MV-4-11 (cell line): ENCODE measurements around the gene COL4A1.
A peak's percentile ranks its signal among the peaks of the same experiment; 100 is the strongest.

Experiments
- DNase-seq: peaks from one replicate; lab custom pipeline; 2025; lab: John Stamatoyannopoulos, UW

COL4A1 gene

DNA sequence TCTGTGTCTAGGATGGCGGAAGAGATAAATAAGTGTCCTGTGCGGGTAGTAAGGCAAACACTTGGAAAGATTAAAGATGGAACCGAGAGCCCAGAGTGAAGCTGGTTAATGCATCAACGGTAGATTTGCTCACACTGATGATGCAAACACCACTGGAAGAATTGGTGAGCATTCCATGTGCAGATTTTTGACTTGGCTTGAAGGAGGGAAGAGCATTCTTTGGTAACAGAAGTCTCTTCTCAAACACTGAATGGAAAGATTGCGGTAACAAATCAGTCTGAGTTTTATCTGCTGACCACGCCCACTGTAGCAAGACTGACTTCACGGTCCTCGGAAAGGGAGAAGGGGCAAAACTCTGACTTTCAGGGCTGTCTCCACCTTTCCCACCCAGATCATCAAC is 112.5 kb downstream of the COL4A1 start:
- DNase-seq = no peak

DNA sequence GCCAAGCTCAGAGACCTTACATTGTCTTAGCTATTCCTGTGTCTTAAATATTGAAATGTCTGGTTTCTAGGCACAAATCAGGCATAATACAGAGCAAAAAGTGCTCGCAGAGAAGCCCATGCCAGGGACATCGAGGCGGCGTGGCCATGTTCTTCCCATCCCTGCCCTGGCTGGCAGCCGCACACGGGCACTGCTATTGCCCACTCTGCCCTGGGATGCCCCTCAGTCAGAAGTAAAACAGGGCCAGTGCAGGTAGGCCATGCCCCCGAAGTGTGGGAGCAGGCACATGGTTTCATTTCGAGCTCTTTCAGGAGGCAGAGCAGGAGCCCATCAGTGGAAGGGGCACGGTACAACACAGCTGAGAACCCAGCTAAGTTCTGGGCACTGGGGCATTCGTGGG is 113.5 kb downstream of the COL4A1 start:
- no peak for DNase-seq

DNA sequence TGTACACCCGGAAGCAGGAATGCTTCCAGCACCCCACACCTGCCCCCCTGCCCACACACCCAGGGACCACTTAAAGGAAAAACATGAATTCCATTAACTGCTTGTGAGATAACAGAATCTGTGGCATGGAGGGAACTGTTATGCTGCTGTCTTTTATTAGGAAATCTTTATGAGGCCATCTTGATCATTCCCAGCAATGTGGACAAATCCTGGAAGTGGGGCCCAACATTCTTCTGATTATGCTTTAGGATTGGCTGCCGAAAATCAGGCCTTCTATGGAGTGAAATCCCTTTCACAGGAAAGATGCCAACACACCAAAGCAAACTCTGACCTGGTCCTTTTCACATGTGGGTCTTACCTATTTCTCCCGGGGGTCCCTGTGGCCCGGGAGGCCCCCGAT is 114.5 kb downstream of the COL4A1 start:
- no peak for DNase-seq

DNA sequence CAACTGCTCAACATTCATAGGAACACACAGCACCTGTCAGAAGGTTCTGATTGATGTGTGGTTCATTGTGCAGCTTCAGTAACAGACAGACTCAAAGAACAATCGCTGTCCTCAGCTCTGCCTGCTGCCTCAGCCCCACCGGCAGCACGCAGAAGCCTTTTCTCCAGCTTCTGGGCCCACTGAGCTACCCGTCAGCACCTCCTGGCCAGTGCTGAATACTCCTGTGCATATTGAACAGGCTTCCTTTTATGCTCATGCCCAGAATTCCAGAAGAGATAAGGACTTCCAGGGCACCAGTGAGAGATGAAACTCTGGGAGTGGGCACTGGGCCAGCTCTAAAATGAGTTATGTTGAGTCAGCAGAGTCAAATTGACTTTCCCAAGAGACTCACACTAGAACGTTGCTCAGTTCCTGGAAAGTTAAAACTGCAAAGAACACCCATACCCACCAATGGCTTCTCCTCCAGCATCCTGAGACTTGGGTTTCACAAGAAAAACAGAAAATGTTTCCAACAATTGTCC is 119.3 kb downstream of the COL4A1 start:
- DNase-seq = no peak

GRCh38 chr13:110186231-110186855 is 120.6 kb downstream of the COL4A1 start:
- no peak for DNase-seq

GRCh38 chr13:110185696-110186095 is 121.3 kb downstream of the COL4A1 start:
- no peak for DNase-seq

DNA sequence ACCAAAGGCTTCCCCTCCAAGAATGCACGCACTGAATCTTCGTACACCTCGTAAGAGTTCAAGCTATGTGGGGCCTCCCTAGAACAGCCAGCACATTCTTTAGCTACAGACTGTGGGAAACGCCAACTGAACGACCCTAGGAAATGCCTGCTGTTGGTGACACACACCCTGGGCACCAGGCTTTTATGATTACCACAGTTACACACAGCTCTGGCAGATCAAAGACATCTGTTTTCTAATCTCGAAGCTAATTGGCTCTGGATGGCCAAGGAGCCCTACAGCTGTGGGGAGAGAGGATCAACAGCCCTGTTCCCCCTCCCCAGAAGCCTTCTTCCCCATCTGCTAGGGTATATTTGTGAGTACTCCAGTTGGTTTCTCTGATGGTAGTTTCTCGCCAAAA is 123.0 kb downstream of the COL4A1 start:
- no peak for DNase-seq

- DNase-seq = no peak
Measured at GRCh38 chr13:110182461-110182860, 124.5 kb downstream of the COL4A1 start.

DNA sequence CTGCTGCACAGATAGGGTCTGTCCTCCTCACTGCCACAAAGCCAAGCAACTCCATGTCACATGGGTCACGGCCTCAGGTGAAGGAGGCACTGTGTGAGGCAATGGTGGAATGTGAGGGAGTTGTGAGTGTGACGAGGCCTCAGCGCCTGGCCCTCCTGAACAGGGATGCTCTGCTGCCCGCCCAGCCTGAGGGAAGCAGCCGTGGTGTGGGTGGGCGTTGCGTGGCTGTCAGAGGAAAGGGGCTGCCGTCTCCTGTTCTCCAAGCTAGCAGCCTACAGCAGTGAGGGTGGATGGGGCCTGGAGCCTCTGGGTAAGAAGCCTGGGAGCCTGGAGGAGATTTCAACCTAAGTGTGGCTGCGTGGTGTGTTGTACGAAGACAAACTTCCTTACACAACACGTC is 125.0 kb downstream of the COL4A1 start:
- no peak for DNase-seq

DNA sequence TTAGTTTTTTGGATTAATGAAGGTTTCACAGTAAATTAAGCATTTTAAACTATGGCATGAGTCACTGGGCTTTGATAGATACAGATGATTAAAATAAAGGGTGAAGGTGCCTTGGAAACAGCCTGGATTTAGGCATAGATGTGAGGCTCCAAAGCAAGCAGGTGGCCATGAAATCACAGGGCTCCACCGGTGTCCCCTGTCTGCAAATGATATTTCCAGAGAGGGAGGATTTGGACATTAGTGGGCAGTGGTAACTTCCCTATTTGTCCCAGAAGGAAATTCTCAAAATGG is 127.2 kb downstream of the COL4A1 start:
- DNase-seq = no peak

DNA sequence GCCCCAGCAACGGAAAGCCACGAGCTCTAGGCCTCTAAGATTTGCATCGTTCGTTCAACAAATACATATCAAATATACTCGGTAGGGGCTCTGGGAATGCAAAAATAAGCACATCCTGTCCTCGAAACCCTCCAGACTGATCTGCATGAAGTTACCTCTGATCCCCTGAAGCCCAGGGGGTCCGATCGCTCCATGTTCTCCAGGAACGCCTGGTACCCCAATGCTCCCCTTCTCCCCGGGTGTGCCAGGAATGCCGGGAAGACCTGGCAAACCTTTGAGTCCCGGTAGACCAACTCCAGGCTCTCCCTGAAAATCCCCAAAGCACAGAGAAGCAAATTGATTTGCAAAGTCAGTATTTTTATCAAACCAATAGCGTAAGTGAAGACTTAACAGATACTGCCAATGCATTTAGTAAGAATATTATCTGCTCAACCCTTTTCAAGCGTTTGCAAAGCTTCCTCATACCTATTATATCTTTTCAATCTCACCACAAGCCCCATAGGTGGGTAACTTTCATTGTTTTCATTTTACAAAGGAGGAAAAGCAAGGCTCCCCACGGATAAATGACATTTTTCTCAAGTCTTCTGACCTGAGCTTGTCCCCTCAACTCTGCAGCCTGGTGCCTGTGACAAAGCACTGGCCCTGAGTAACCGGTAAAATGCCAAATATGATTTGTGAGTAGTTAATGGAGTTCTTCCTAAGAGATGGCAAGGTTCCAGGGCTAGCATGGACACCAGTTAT is 127.7 kb downstream of the COL4A1 start:
- no peak for DNase-seq

- no peak for DNase-seq
Measured at GRCh38 chr13:110177790-110178189, 129.2 kb downstream of the COL4A1 start.

- DNase-seq = no peak
Measured at GRCh38 chr13:110176431-110176830, 130.5 kb downstream of the COL4A1 start.

DNA sequence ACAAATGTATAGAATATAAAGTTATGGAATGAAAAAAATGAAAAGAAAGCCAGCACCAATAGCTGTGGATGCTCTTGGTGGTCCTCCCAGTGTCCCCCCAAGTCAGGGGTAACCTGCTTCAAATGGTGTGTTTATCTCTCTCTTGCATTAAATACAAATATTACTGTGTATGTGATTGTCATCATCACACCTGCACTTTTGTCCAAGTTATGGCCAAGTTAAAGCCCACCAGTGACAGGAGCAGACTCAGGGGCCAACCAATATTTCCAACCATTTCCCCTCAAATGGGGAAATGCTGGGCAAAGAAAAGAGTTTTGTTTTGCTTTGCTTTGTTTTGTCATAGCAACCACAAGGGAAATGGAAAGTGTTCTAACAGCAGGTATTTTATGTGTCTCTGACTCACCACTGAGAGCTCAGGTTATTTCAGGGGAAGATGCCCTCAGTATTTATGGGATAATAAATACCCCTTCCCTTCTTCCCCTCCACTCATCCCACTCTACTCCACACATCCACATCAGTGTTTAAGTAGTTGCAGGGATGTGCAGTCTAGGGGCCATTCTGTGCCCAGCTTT is 133.6 kb downstream of the COL4A1 start:
- no peak for DNase-seq

DNA sequence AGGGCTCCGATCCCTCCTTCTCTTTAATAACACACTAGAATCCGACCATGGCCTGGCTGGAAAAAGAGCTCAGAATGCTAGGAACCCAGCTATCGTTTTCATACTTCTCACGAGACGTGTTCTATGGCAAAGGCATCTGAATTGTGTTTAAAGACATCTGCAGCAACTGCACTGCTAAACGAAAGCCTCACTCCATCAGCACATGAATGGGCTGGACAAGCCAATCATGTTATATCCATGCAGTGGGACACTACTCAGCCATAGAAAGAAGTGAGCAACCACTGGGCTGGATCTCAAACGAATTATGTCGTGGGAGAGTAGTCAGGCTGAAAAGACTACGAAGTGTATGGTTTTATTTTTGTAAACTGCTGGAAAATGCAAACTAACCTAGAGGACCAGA is 136.1 kb downstream of the COL4A1 start:
- DNase-seq = no peak

DNA sequence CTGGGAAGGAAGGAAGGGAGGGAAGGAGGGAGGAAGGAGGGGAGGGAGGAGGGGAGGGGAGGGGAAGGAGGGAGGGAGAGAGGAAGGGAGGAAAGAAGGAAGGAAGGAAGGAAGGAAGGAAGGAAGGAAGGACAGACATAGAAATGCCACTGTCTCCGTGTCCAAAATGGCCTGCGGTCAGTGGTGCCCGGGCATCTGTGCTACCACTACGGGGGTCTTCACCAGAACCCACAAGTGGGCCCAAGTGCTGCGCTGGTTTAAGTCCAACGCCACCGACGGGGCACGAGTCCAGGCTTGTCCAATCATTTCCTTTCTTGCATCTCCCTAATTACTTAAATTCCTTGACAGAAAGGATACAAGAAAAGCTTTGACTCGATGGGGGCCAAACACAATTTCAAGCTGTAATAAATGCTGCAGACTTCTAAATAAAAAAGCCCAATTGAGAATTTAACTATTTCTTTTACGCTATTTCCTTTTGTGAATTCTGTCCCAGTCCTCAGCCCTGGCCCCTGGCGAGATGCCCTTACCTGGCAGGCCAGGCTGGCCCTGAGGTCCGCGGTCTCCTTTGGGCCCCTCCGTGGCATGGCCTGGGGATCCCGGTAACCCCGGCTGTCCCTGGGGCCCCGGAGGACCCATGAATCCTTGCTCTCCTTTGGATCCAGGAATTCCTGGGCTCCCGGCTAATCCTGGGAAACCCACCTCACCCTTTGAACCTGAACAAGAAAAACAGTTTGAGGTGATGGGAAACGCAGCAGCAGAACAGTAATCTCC is 136.8 kb downstream of the COL4A1 start:
- DNase-seq = no peak

DNA sequence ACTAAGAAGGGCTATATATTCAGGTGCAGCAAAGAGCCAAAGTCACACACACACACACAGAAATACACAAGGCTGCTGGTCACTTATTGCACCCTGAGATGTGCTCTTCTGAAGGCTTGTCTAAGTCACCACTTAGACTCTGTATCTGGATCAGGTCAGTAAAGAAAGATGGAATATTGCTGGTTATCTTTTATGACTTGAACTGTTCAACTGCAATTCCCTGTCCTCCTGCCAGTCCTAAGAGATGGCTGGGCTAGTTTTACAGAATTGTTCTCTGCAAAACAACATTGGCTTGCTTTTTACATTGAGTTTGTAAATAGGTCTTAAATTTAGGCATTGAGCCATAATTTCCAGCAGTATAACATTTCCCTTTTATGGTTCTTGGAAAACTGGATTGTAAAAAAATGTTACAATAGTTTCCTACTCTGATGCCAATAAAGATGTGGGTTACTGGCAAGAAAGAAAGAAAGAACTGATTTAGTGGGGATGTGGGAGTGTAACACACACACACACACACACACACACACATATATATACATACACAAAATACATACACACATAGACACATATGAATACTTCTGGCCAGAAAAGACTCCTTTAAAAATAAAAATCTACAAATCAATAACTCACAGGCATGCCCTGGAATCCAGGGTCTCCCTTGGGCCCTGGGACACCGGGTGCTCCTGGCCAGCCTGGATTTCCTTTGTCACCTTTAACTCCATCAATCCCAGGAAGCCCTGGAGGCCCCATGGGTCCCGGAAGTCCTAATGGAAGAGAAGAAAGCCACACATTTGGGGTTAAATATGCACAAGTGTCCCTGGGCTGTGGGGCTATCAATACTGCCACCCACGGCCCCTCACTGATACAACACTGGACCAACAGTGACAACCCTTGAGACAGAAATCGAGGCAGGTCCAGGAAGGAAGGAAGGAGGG is 137.7 kb downstream of the COL4A1 start:
- DNase-seq = no peak

- no peak for DNase-seq
Measured at GRCh38 chr13:110166598-110166997, 140.4 kb downstream of the COL4A1 start.

GRCh38 chr13:110164706-110165105 is 142.3 kb downstream of the COL4A1 start:
- no peak for DNase-seq

DNA sequence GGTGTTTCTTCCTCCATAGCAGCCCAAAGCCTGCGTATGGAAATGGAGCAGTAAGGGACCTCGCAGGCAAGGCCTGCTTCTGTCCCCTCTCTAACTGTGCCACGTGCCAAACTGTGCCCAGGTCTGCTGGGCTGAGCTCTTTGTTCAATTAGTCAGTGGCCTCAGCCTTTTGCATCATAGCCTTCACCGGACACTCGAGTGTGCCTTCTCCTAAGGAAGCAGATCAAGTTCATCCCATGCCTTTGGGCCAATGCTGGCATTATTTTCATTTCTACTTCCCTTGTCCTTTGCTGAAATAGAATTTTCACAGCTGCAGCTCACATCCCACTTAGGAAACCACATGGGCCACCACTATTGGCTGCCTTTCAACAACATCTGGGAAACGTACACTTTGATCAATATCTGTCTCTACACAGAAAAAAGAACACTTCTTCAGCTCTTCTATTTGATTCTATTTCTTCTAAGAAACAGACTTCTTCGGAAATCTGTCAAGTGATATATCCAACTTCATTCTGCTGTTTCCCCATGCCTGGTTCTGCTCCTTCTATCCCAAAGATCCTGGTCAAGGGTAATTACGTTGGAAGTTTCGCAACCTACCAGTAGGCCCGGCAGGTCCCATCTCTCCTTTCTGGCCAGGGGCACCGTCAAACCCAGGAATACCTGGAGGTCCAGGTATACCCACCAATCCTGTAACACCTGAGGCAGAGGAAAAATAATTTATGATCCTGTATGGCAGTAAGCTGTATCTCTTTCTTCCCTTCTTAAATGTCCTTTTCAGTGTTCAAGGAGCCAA is 143.9 kb downstream of the COL4A1 start:
- DNase-seq = peak; percentile 29

DNA sequence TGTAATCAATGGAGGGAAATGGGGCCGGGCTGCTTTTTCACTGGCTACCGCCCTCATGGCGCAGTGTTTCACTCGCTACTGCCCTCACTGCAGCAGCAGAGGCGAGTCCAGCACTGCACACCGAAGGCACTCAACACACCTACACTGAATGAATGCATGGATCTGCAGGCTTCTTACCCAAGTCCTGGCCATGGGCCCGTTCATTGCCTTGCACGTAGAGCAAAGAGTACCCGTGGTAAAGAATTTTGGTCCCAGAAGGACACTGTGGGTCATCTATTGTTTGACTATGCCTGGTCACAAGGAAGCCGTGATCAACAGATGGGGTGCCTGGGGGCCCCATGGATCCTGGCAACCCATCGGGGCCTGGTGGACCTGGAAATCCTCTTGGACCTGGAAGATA is 144.9 kb downstream of the COL4A1 start:
- DNase-seq = no peak
